Fibroblast of the aortic adventitia (primary cell): Measurements from ENCODE around the gene SCGB1C2. TPM values are rescaled to one million over a fixed set of nuclear protein-coding genes. Genes with fewer than 3 reads are reported as not detected.
"Not testable (repeated sequence)": the region's sequence is repeated elsewhere in the genome, so short reads cannot be mapped to it uniquely, and the experiment has no call there.

Experiments used
- DNase-seq: peaks from one replicate; pipeline ENCODE4 v3.0.0-alpha.2; 2010; ENCODE audit warnings: low read depth
- H3K4me3 ChIP-seq: 2 replicates; pipeline ENCODE4 v1.5.1; 2011; ENCODE audit warnings: low read depth, mild to moderate bottlenecking, control low read depth, low read length, moderate library complexity
- total RNA-seq: library from RNA; depleted of rRNA; stranded (reverse); fragments of >200 nt; gene quantifications from 2 replicates; pipeline ENCODE4 v1.2.3, GENCODE V29; 2012; ENCODE audit warnings: low replicate concordance
- TF ChIP-seq, protein P1 (sequence below): IDR thresholded peaks from 2 replicates; pipeline ENCODE4 v1.5.1; 2011; ENCODE audit warnings: mild to moderate bottlenecking, low read length, control low read depth, inconsistent platforms; ENCODE audit not compliant: insufficient read depth

SCGB1C2 gene
- total RNA-seq, 1 donor: not detected

DNA sequence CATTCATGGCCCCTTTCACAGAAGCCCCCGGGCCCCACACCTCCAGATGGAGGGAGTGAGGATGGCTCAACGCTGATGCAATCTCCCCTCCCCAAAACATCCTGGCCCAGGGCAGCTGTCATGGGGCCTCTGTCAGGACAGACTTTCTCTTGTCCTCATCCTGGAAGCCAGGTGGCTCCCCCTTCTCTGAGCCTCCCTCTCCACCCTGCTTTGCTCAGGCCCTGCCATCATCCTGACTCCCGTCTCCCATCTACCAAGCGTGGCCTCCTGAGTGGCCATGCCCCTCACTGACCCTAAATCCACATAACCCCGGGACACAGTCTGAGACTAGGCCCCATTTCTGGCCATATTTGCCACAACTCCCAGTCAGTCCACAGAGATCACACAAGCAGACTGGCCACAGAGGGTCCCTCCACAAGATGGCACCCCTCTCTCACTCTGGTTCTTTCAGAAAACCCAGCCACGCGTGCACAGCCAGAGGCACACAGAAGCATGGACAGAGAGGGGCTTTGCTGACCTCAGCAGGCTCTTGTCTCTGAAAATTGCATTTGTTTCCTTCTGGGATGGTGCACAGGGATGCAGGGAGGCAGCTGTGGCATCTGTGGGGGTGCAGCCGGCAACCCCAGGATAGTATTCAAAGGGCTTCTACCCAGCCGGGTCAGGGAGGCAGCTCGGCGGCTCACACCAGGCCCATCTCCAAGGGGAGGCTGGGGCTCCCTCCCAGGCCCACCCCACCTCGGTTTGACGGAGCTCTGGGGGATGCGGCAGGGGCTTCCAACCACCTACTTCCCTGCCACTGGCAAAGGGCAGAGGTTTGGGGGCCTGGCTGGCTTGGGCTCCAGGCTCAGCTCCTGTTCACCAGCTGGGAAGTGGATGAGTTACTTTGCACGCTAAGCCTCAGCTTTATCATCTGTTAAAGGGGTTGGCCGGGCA lies 27.2 kb downstream of the SCGB1C2 start:
- TF ChIP-seq, protein P1, sequence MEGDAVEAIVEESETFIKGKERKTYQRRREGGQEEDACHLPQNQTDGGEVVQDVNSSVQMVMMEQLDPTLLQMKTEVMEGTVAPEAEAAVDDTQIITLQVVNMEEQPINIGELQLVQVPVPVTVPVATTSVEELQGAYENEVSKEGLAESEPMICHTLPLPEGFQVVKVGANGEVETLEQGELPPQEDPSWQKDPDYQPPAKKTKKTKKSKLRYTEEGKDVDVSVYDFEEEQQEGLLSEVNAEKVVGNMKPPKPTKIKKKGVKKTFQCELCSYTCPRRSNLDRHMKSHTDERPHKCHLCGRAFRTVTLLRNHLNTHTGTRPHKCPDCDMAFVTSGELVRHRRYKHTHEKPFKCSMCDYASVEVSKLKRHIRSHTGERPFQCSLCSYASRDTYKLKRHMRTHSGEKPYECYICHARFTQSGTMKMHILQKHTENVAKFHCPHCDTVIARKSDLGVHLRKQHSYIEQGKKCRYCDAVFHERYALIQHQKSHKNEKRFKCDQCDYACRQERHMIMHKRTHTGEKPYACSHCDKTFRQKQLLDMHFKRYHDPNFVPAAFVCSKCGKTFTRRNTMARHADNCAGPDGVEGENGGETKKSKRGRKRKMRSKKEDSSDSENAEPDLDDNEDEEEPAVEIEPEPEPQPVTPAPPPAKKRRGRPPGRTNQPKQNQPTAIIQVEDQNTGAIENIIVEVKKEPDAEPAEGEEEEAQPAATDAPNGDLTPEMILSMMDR: peak; percentile 53
- peak; percentile 33 for DNase-seq

DNA sequence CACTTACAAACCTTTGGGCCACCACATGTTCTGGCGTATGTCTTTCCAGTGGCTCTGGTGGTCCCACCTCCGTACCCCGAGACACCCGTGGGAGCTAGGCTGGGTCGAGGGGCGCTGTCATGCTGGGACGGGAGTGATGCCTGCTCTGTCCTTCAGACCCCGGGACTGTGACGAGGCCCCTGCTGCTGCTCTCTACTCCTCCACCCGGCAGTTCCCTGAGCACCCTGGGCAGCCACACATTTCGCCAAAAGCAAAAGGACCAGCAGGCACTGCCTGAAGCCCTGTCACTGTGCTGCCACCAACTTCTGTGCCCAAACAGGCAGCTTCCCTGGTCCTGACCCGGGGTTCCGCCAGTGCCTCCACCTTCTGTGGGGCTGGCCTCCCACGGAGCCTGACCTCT lies 28.6 kb downstream of the SCGB1C2 start:
- TF ChIP-seq, protein P1: no peak
- H3K4me3 ChIP-seq: no peak overlapping the region
- DNase-seq: no peak

More for the DNA sequence above, 27.2 kb downstream of the SCGB1C2 start:
- H3K4me3 ChIP-seq: no peak overlapping the region

DNA sequence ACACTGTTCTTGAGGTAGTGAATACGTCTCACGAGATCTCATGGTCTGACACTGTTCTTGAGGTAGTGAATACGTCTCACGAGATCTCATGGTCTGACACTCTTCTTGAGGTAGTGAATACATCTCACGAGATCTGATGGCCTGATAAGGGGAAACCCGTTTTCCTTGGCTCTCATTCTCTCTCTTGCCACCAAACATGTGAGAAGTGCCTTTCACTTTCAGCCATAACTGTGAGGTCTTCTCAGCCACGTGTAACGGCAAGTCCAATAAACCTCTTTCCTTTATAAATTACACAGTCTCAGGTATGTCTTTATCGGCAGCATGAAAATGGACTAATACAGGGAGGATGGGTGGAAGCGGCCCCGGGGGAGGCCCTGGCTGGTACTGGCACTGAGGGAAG lies 31.2 kb downstream of the SCGB1C2 start:
- H3K4me3 ChIP-seq, DNase-seq: not testable (repeated sequence)

DNA sequence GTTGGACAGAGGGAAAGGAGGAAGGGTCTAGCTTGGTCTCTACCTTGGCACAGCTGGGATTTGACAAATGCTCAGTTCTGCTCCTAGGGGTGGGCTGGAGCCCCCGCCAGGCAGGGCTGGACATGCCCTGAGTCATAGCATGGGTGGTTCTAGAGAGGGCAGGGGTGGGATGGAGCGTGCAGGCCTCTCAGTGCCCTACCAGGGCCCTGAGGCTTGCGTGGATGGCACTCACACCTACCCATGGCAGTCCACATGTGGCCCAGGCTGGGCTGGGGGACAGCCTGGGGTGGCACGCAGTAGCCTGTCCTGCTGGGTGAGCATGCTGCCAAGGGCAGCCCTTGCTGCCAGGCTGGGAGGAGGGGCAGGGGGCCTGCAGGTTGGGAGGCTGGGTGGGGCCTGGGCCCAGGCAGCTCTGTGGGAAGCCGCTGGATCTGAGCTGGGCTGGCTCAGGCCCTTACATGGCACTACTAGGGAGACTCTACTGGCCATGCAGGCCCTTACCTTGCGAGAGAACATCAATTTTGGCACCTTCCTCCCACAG lies 32.8 kb downstream of the SCGB1C2 start:
- no peak for DNase-seq
- TF ChIP-seq, protein P1: no peak

DNA sequence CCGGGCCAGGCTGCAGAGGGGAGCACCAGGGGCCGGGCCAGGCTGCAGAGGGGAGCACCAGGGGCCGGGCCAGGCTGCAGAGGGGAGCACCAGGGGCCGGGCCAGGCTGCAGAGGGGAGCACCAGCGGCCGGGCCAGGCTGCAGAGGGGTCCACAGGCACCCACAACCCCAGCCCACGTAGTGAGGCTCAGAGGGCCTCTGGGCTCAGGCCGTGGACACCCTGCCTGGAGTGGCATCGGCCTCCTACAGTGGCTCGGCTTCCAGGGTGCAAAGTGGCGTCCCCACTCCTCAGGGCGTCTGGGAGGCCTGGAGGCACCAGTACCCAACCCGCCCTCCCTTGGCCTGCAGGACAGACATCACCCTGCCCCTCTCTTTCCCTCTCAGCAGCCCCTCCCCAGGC lies 34.5 kb downstream of the SCGB1C2 start:
- no peak for DNase-seq
- H3K4me3 ChIP-seq: no peak overlapping the region

More for the DNA sequence above, 32.8 kb downstream of the SCGB1C2 start:
- H3K4me3 ChIP-seq: no peak overlapping the region

DNA sequence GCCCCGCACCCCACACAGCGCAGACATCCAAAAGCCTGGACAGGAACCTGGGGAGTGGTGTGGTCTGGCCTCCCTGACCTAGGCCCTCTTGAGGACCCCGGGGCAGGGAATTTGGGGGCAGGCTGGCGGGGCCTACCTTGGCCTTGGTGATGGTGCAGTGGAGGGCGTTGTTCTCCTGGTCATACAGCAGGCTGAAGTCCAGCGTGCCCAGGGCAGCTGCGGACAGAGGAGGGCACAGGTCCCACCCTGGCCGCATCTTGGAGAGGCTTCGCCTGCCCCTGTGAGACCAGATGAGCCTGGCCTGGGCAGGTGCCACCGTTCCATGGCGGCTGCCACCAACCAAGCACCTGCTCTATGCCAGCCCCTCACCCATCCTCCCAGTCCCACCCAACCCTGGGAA lies 35.0 kb downstream of the SCGB1C2 start:
- TF ChIP-seq, protein P1: no peak
- H3K4me3 ChIP-seq: no peak overlapping the region
- no peak for DNase-seq

More for the DNA sequence above, 34.5 kb downstream of the SCGB1C2 start:
- TF ChIP-seq, protein P1: no peak

DNA sequence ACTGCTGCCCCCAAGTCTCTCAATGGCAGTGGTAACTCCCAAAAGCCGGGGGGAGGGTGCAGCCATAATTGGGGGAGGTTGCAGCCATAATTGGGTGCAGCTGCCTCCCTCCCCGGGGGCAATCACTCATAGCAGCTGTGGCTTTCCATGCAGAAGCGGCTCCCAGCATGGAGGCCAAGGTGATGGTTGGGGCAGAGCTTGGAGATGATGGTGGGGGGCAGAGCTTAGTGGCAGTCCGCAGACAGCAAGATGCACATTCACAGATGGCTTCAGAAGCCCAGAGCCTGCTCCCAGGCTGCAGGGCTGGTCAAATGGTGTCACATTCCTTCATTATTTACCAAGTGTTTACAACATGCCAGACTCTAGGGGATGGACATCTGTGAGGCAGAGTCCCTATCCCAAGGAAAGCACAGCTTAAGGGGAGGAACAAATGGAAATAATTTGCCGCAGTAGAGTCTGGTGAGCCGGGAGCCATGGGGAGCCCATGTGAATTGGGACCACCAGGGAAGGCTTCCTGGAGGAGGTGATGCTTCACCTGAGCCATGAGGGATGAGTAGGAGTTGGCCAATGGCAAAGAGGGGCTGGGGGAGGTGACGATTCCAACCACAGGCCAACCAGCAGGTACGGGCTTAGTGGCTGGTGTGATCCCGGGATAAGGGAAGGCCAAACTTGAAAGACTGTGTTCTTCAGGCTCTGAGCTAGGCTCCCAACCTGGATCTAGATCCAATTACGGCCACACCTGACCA lies 36.0 kb downstream of the SCGB1C2 start:
- no peak overlapping the region for H3K4me3 ChIP-seq
- TF ChIP-seq, protein P1: no peak
- DNase-seq: no peak
